Cardiac muscle cell (in vitro differentiated cells and primary cell): ENCODE measurements around the gene SGMS1. TPM values are rescaled to one million over a fixed set of nuclear protein-coding genes. Genes with fewer than 3 reads are reported as not detected.

Experiments
- DNase-seq, 2 donors: peaks; one replicate each; pipeline versions ENCODE4 v3.0.0 to v3.0.0-alpha.2; 2010 to 2017; ENCODE audit warnings: low read depth in 1 of 2, low spot score in 1 of 2
- H3K27ac ChIP-seq: fragments of 200-600 bp; sonication (generic); 2 replicates; pipeline ENCODE4 v1.5.1; 2016
- H3K27me3 ChIP-seq: fragments of 200-600 bp; sonication (generic); 2 replicates; pipeline ENCODE4 v1.6.0; 2016; ENCODE audit warnings: control low read depth
- H3K36me3 ChIP-seq: fragments of 200-600 bp; sonication (generic); 2 replicates; pipeline ENCODE4 v1.5.1; 2016; ENCODE audit warnings: control low read depth
- H3K4me1 ChIP-seq: fragments of 200-600 bp; sonication (generic); 2 replicates; pipeline ENCODE4 v1.8.1; 2017; ENCODE audit warnings: low read depth, mild to moderate bottlenecking, mixed run types
- H3K4me3 ChIP-seq: fragments of 200-600 bp; sonication (generic); 2 replicates; pipeline ENCODE4 v1.5.1; 2016; ENCODE audit warnings: mild to moderate bottlenecking
- H3K9me3 ChIP-seq: fragments of 200-600 bp; sonication (generic); 2 replicates; pipeline ENCODE4 v1.5.1; 2017; ENCODE audit warnings: low read depth, mild to moderate bottlenecking, control low read depth
- polyA plus RNA-seq: library from polyadenylated mRNA; unstranded; fragments of >200 nt; fragmentation: Nextera tagmentation; extraction: Ambion mirVana; gene quantifications from 2 replicates; pipeline ENCODE4 v1.2.1, GENCODE V29; 2016
- total RNA-seq: library from RNA; depleted of rRNA; stranded (reverse); fragments of >200 nt; gene quantifications from 2 replicates; pipeline ENCODE4 v1.2.3, GENCODE V29; 2016
- TF ChIP-seq, protein P1 (sequence below): IDR thresholded peaks from 2 replicates; pipeline ENCODE4 v1.5.1; 2012; ENCODE audit warnings: low read depth, mild to moderate bottlenecking, low read length

Gene SGMS1
- total and polyA plus RNA-seq, 2 experiments from 2014 or later: 12.1 to 41.6 TPM

DNA sequence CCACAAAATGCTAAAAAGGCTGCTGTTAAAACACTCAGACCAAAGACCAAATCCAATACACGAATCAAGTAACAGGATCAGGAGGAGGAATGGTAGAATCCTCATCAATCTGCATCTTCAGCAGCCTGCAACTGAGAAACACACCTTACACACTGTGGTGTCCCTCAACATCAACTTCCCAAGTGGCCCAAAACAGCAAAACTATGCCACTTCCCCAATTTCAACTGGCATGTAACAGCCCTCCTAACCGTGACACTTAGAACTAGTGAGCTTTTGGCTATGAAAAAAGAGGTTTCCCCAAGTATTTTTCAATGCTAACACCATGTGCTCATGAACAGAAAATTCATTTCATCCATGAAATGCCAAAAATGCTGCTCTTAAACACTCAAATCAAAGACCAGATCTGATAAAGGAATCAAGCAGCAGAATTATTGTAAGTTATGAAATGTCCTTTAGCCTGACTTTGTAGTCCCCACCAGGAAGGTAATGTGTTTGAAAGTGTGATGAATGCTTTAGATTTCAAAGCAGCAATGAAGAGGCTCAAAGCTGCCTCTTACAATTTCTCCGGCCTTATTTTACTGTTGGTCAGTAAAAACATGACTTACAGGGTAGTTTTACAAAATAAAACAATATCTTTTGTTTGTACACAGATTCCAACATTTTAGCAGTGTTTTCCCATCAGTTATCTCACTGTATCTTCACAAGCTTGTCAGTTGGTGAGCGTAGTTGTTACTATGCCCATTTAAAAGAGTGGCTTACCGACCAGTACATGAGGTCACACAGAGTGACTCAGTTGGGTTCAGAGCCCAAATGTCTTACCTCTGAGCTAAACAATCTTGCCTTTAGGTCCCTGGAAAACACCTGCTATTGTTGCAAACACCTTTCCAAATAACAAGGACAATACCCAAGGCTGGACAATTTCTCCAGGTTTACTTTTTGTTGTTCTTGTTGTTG, 306.8 kb downstream of the SGMS1 start:
- H3K27ac ChIP-seq: no peak overlapping the region
- H3K4me3 ChIP-seq: no peak overlapping the region
- TF ChIP-seq, protein P1, sequence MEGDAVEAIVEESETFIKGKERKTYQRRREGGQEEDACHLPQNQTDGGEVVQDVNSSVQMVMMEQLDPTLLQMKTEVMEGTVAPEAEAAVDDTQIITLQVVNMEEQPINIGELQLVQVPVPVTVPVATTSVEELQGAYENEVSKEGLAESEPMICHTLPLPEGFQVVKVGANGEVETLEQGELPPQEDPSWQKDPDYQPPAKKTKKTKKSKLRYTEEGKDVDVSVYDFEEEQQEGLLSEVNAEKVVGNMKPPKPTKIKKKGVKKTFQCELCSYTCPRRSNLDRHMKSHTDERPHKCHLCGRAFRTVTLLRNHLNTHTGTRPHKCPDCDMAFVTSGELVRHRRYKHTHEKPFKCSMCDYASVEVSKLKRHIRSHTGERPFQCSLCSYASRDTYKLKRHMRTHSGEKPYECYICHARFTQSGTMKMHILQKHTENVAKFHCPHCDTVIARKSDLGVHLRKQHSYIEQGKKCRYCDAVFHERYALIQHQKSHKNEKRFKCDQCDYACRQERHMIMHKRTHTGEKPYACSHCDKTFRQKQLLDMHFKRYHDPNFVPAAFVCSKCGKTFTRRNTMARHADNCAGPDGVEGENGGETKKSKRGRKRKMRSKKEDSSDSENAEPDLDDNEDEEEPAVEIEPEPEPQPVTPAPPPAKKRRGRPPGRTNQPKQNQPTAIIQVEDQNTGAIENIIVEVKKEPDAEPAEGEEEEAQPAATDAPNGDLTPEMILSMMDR: no peak

DNA sequence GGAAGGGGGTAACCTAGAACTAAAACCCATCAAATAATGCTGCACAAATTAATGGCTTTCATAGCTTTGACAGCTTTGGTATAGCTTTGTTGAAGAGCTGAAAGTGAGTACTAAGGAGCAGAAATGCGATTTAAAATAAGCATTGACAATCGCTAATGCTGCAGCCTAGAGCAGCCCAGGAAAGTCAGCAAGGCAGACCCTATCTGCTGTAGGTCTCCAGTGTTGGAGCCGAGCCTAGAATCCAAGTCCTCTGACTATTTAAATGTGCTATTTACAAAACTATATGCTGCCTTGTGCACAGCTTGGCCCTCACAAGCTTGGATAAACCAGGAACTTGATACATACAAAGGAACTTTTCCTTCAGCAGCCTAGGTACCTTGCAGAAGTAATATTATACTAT, 307.6 kb downstream of the SGMS1 start:
- peak in 1 of 2 donors; percentile 35 for DNase-seq
- no peaks in the 10 kb centered on the region for H3K36me3 ChIP-seq
- no peak overlapping the region for H3K4me3 ChIP-seq
- no peaks in the 10 kb centered on the region for H3K27me3 ChIP-seq
- no peak overlapping the region for H3K27ac ChIP-seq
- no peaks in the 10 kb centered on the region for H3K9me3 ChIP-seq
- peaks cover 4% of the 10 kb centered on the region for H3K4me1 ChIP-seq
- TF ChIP-seq, protein P1: no peak

More for the DNA sequence above, 306.8 kb downstream of the SGMS1 start:
- no peaks in the 10 kb centered on the region for H3K27me3 ChIP-seq
- DNase-seq: no peak
- H3K36me3 ChIP-seq: no peaks in the 10 kb centered on the region
- H3K9me3 ChIP-seq: no peaks in the 10 kb centered on the region
- H3K4me1 ChIP-seq: peaks cover 7% of the 10 kb centered on the region

DNA sequence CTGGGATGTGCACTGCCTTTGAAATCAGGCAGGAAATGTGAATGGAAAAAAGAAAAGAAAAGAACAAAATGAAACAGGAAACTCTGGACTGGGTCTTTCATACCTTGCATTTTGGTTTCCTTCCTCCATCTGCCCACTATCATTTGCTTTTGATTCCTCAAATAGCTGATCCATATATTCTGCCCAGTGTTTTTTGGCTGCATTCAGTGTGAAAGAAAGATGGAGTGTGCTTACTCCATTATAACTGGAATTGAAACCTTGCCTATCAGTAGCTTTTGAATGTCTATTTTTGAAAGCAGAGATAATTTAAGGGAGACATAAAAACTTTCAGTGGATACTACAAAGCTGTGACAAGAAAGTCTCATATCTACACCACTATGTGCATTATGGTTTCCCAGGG, 308.3 kb downstream of the SGMS1 start:
- TF ChIP-seq, protein P1: no peak
- Histone ChIP-seq H3K27ac (no peak overlapping the region), H3K27me3 (no peaks in the 10 kb centered on the region), H3K9me3 (no peaks in the 10 kb centered on the region), H3K36me3 (no peaks in the 10 kb centered on the region), H3K4me1 (peaks cover 4% of the 10 kb centered on the region), H3K4me3 (no peak overlapping the region)
- DNase-seq: no peak

DNA sequence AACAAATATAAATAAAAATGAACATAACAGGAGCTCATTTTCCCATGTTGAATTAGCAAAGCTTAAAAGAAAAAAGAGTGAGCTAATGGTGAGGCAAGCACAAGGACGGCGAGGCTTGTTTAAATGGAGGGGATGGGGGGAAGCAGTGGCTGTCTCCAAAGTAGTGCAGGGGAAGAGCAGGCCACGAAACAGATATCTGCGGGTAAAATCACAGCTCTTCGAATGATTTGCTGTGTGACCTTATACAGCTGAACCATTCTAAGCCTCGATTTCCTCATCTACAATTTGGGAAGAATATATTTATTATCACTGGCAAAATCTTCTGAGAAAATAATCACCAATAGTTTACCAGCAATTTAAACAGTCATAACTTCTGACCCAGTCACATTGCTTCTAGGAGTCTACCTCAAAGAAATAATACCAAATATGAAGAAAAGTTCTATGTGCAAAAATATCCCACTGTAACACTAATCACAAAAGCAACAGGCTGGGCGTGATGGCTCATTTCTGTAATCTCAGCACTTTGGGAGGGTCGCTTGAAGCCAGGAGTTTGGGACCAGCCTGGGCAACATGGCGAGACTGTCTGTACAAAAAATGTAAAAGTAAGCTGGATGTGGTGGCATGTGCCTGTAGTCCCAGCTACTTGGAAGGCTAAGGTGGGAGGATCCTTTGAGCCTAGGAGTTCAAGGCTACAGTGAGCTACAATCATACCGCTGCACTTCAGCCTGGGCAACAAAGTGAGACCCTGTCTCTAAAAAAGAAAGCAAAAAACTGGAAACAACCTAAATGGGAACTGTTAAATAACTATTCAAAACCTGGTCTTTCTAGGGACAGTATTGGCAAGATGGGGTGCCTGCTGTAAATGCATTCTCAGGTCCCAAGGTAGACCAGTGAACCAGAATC, 309.3 kb downstream of the SGMS1 start:
- Histone ChIP-seq H3K4me1 (peaks cover 4% of the 10 kb centered on the region), H3K27ac (no peak overlapping the region), H3K9me3 (no peaks in the 10 kb centered on the region), H3K4me3 (no peak overlapping the region), H3K36me3 (no peaks in the 10 kb centered on the region), H3K27me3 (no peaks in the 10 kb centered on the region)
- DNase-seq: no peak
- TF ChIP-seq, protein P1: no peak
